ENCODE results near the gene POP4. TPM values are rescaled to one million over a fixed set of nuclear protein-coding genes. Genes with fewer than 3 reads are reported as not detected.
A peak's percentile ranks its signal among the peaks of the same experiment; 100 is the strongest.
"Not testable (repeated sequence)": the region's sequence is repeated elsewhere in the genome, so short reads cannot be mapped to it uniquely, and the experiment has no call there.

POP4 gene
- total RNA-seq, 1 donor from 2014 or later = 60.6 TPM

DNA sequence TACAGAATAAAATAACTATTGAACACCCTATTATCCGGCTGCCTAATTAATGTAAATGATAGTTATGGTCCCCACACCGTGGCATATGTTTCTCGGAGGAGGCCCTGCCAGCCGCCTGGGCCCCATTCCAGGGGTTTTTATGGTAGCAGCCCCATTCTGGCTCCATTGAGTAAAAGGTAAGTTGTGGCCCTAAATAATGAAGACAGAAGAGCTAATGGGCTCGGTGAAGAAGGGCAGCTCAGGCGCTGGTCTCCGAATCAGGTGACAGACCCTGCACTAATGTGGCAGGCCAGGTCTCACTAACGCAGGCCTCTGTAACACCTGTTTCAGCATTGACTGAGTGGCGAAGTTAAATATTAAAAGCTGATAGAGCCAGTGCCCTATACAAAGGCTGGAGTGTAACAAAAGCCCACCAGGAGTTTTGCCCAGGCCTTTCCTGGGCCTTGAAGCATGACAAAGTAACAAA lies 19.1 kb downstream of the POP4 start:
- TF ChIP-seq, protein P1, sequence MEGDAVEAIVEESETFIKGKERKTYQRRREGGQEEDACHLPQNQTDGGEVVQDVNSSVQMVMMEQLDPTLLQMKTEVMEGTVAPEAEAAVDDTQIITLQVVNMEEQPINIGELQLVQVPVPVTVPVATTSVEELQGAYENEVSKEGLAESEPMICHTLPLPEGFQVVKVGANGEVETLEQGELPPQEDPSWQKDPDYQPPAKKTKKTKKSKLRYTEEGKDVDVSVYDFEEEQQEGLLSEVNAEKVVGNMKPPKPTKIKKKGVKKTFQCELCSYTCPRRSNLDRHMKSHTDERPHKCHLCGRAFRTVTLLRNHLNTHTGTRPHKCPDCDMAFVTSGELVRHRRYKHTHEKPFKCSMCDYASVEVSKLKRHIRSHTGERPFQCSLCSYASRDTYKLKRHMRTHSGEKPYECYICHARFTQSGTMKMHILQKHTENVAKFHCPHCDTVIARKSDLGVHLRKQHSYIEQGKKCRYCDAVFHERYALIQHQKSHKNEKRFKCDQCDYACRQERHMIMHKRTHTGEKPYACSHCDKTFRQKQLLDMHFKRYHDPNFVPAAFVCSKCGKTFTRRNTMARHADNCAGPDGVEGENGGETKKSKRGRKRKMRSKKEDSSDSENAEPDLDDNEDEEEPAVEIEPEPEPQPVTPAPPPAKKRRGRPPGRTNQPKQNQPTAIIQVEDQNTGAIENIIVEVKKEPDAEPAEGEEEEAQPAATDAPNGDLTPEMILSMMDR (IDR thresholded peaks at IDR 0.05; ENCODE audit: insufficient read depth, low read depth, low read length) = no peak
- TF ChIP-seq EZH2 (IDR thresholded peaks at IDR 0.05; ENCODE audit: insufficient read depth, low read length) = no peak
- H4K20me1 ChIP-seq (ENCODE audit: insufficient read depth, low read length) = no peaks in the 10 kb centered on the region
- no peaks in the 10 kb centered on the region for H3K9me3 ChIP-seq (ENCODE audit: insufficient read depth, low read depth, low read length)
- no peak overlapping the region for H3K9ac ChIP-seq (ENCODE audit: low read length)
- peak overlapping the region; percentile 9 for H2AFZ ChIP-seq (ENCODE audit: low read depth, low read length)
- no peak overlapping the region for H3K4me3 ChIP-seq (ENCODE audit: insufficient read depth, low read depth, low read length)
- H3K4me2 ChIP-seq (ENCODE audit: low read length) = no peak overlapping the region
- peak overlapping the region; percentile 66 for H3K27ac Mint-ChIP-seq (ENCODE audit: unreplicated experiment)
- peaks cover 2% of the 10 kb centered on the region for H3K4me1 Mint-ChIP-seq (ENCODE audit: low read depth, unreplicated experiment)
- H3K4me1 ChIP-seq (ENCODE audit: insufficient read depth, low read length) = peaks cover 4% of the 10 kb centered on the region
- H3K4me3 Mint-ChIP-seq (ENCODE audit: unreplicated experiment) = no peak overlapping the region
- H3K36me3 Mint-ChIP-seq (ENCODE audit: low read depth, unreplicated experiment) = no peaks in the 10 kb centered on the region
- DNase-seq (ENCODE audit: low read depth) (no peak), FAIRE-seq (no peak)
- no peaks in the 10 kb centered on the region for H3K79me2 ChIP-seq (ENCODE audit: insufficient read depth, low read length)
- peaks cover 15% of the 10 kb centered on the region for H3K27me3 Mint-ChIP-seq (ENCODE audit: low read depth, unreplicated experiment)
- peaks cover 2% of the 10 kb centered on the region for H3K9me3 Mint-ChIP-seq (ENCODE audit: unreplicated experiment)
- H3K27ac ChIP-seq (ENCODE audit: low read depth, low read length) = no peak overlapping the region
- H3K36me3 ChIP-seq (ENCODE audit: insufficient read depth, low read length) = no peaks in the 10 kb centered on the region
- H3K27me3 ChIP-seq (ENCODE audit: insufficient read depth, low read length) = no peaks in the 10 kb centered on the region

DNA sequence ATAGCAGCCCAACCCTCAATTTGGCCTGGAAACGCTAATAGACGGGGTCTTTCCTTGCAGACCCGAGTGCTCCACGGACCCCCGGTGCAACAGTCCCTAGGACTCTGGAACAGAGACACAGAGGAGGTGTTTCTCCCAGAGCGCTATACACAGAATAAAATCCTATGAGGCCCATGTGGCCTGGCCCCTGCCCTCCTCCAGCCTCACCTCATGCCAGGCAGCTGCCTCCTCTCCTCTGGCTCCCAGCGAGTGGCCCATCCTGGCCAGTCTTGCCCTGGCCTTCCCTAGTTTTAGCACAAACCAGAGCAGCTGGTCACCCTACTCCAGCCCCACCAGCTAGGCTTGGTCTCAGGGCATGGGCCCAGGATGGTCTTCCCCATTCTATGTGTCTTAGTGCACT lies 20.3 kb downstream of the POP4 start:
- Histone ChIP-seq H3K4me3 (ENCODE audit: insufficient read depth, low read depth, low read length) (no peak overlapping the region), H3K79me2 (ENCODE audit: insufficient read depth, low read length) (no peaks in the 10 kb centered on the region), H3K4me1 (ENCODE audit: insufficient read depth, low read length) (no peaks in the 10 kb centered on the region), H3K36me3 (ENCODE audit: insufficient read depth, low read length) (no peaks in the 10 kb centered on the region), H3K9me3 (ENCODE audit: insufficient read depth, low read depth, low read length) (no peaks in the 10 kb centered on the region), H2AFZ (ENCODE audit: low read depth, low read length) (no peak overlapping the region), H3K27ac (ENCODE audit: low read depth, low read length) (no peak overlapping the region), H4K20me1 (ENCODE audit: insufficient read depth, low read length) (no peaks in the 10 kb centered on the region), H3K4me2 (ENCODE audit: low read length) (no peak overlapping the region), H3K27me3 (ENCODE audit: insufficient read depth, low read length) (no peaks in the 10 kb centered on the region), H3K9ac (ENCODE audit: low read length) (no peak overlapping the region)
- no peak for FAIRE-seq
- Mint-ChIP-seq H3K27ac (ENCODE audit: unreplicated experiment) (no peak overlapping the region), H3K4me1 (ENCODE audit: low read depth, unreplicated experiment) (no peaks in the 10 kb centered on the region), H3K27me3 (ENCODE audit: low read depth, unreplicated experiment) (peaks cover 5% of the 10 kb centered on the region), H3K4me3 (ENCODE audit: unreplicated experiment) (no peak overlapping the region), H3K36me3 (ENCODE audit: low read depth, unreplicated experiment) (peaks cover 3% of the 10 kb centered on the region), H3K9me3 (ENCODE audit: unreplicated experiment) (no peaks in the 10 kb centered on the region)
- TF ChIP-seq, protein P1 (IDR thresholded peaks at IDR 0.05; ENCODE audit: insufficient read depth, low read depth, low read length) = no peak
- TF ChIP-seq EZH2 (IDR thresholded peaks at IDR 0.05; ENCODE audit: insufficient read depth, low read length) = no peak
- DNase-seq (ENCODE audit: low read depth) = no peak

DNA sequence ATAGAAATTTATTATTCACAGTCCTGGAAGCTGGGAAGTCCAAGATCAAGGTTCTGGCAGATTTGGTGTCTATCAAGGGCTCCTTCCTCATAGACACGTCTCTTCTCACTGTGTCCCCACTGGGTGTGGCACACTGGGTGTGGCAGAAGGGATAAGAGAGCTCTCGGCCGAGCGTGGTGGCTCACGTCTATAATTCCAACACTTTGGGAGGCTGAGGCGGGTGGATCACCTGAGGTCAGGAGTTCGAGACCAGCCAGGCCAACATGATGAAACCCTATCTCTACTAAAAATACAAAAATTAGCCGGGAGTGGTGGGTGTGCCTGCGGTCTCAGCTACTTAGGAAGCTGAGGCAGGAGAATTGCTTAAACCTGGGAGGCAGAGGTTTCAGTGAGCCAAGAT lies 20.7 kb downstream of the POP4 start:
- not testable (repeated sequence) for H3K4me1 ChIP-seq (ENCODE audit: insufficient read depth, low read length); DNase-seq (ENCODE audit: low read depth); H3K4me2 ChIP-seq (ENCODE audit: low read length); H3K4me3 ChIP-seq (ENCODE audit: insufficient read depth, low read depth, low read length); H3K4me1 Mint-ChIP-seq (ENCODE audit: low read depth, unreplicated experiment); H3K27me3 Mint-ChIP-seq (ENCODE audit: low read depth, unreplicated experiment); H3K4me3 Mint-ChIP-seq (ENCODE audit: unreplicated experiment); H3K9me3 ChIP-seq (ENCODE audit: insufficient read depth, low read depth, low read length); H3K79me2 ChIP-seq (ENCODE audit: insufficient read depth, low read length); H3K9me3 Mint-ChIP-seq (ENCODE audit: unreplicated experiment); H3K36me3 Mint-ChIP-seq (ENCODE audit: low read depth, unreplicated experiment); H3K27ac Mint-ChIP-seq (ENCODE audit: unreplicated experiment); H2AFZ ChIP-seq (ENCODE audit: low read depth, low read length); H4K20me1 ChIP-seq (ENCODE audit: insufficient read depth, low read length); H3K36me3 ChIP-seq (ENCODE audit: insufficient read depth, low read length); FAIRE-seq; H3K9ac ChIP-seq (ENCODE audit: low read length); H3K27ac ChIP-seq (ENCODE audit: low read depth, low read length); H3K27me3 ChIP-seq (ENCODE audit: insufficient read depth, low read length)
